ENCODE data around the gene PTPRS. TPM values are rescaled to one million over a fixed set of nuclear protein-coding genes. Genes with fewer than 3 reads are reported as not detected.

Gene PTPRS
- total RNA-seq, 1 donor from 2014 or later, result 125 TPM

DNA sequence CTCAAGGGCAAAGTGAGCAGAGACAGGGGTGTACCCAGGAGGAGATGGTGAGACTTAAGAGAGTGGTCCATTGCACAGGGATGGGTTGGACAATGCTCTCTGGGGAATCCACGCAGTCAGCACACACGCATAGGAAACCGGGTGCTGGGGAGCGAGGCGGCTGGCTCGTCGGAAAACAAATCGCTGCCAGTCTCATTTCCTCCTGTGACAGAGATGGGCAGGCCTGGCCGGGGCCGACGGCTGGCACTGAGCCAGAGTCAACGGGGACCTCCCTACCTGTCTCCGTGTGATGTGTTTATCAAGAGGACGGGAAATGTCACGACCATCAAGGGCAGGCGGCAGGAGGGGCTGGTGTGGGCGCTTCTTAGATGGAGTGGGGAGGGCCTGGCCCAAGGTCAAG is 27.3 kb downstream of the PTPRS start:
- H3K27ac Mint-ChIP-seq (ENCODE audit: unreplicated experiment), result no peak overlapping the region
- peaks cover 11% of the 10 kb centered on the region for H3K79me2 ChIP-seq (ENCODE audit: insufficient read depth, low read length)
- FAIRE-seq, result no peak

DNA sequence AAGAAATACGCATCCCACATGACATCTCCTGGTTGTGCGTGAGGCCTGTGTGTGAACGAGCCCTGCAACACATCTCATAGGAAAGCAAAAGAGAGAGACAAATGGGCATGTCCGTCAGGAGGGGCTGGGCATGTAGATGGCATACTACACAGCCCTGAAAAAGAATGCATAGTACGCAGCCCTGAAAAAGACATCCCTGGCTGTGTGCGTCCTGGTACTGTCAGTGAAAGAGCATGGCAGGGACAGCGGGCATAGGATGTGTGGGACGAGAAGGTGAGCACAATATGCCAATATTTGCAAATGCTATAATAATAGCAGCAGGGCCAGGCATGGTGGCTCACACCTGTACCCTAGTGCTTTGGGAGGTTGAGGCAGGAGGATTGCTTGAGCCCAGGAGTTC is 28.6 kb downstream of the PTPRS start:
- H3K4me2 ChIP-seq (ENCODE audit: low read length), result no peak overlapping the region
- no peak for DNase-seq (ENCODE audit: low read depth)
- no peak overlapping the region for H3K27ac ChIP-seq (ENCODE audit: low read depth, low read length)
- no peak overlapping the region for H3K4me3 ChIP-seq (ENCODE audit: insufficient read depth, low read depth, low read length)
- H3K27me3 Mint-ChIP-seq (ENCODE audit: low read depth, unreplicated experiment), result peaks cover 10% of the 10 kb centered on the region
- H3K79me2 ChIP-seq (ENCODE audit: insufficient read depth, low read length), result peaks cover 11% of the 10 kb centered on the region
- no peaks in the 10 kb centered on the region for H3K9me3 Mint-ChIP-seq (ENCODE audit: unreplicated experiment)
- H2AFZ ChIP-seq (ENCODE audit: low read depth, low read length), result no peak overlapping the region
- no peaks in the 10 kb centered on the region for H3K9me3 ChIP-seq (ENCODE audit: insufficient read depth, low read depth, low read length)
- H4K20me1 ChIP-seq (ENCODE audit: insufficient read depth, low read length), result peaks cover 75% of the 10 kb centered on the region
- H3K27me3 ChIP-seq (ENCODE audit: insufficient read depth, low read length), result no peaks in the 10 kb centered on the region
- peaks cover 11% of the 10 kb centered on the region for H3K4me1 ChIP-seq (ENCODE audit: insufficient read depth, low read length)
- FAIRE-seq, result no peak
- peaks cover 6% of the 10 kb centered on the region for H3K36me3 Mint-ChIP-seq (ENCODE audit: low read depth, unreplicated experiment)
- no peak overlapping the region for H3K27ac Mint-ChIP-seq (ENCODE audit: unreplicated experiment)
- no peaks in the 10 kb centered on the region for H3K36me3 ChIP-seq (ENCODE audit: insufficient read depth, low read length)
- no peak overlapping the region for H3K9ac ChIP-seq (ENCODE audit: low read length)
- H3K4me1 Mint-ChIP-seq (ENCODE audit: low read depth, unreplicated experiment), result peaks cover 3% of the 10 kb centered on the region
- TF ChIP-seq EZH2 (IDR thresholded peaks at IDR 0.05; ENCODE audit: insufficient read depth, low read length), result no peak
- TF ChIP-seq, protein P1, sequence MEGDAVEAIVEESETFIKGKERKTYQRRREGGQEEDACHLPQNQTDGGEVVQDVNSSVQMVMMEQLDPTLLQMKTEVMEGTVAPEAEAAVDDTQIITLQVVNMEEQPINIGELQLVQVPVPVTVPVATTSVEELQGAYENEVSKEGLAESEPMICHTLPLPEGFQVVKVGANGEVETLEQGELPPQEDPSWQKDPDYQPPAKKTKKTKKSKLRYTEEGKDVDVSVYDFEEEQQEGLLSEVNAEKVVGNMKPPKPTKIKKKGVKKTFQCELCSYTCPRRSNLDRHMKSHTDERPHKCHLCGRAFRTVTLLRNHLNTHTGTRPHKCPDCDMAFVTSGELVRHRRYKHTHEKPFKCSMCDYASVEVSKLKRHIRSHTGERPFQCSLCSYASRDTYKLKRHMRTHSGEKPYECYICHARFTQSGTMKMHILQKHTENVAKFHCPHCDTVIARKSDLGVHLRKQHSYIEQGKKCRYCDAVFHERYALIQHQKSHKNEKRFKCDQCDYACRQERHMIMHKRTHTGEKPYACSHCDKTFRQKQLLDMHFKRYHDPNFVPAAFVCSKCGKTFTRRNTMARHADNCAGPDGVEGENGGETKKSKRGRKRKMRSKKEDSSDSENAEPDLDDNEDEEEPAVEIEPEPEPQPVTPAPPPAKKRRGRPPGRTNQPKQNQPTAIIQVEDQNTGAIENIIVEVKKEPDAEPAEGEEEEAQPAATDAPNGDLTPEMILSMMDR (IDR thresholded peaks at IDR 0.05; ENCODE audit: insufficient read depth, low read depth, low read length), result no peak
- no peak overlapping the region for H3K4me3 Mint-ChIP-seq (ENCODE audit: unreplicated experiment)

More for the DNA sequence above, 27.3 kb downstream of the PTPRS start:
- Histone ChIP-seq H3K27ac (ENCODE audit: low read depth, low read length) (no peak overlapping the region), H3K4me1 (ENCODE audit: insufficient read depth, low read length) (peaks cover 5% of the 10 kb centered on the region), H3K4me2 (ENCODE audit: low read length) (no peak overlapping the region), H2AFZ (ENCODE audit: low read depth, low read length) (no peak overlapping the region), H3K27me3 (ENCODE audit: insufficient read depth, low read length) (no peaks in the 10 kb centered on the region), H3K36me3 (ENCODE audit: insufficient read depth, low read length) (no peaks in the 10 kb centered on the region), H4K20me1 (ENCODE audit: insufficient read depth, low read length) (peaks cover 85% of the 10 kb centered on the region), H3K9me3 (ENCODE audit: insufficient read depth, low read depth, low read length) (no peaks in the 10 kb centered on the region), H3K9ac (ENCODE audit: low read length) (no peak overlapping the region), H3K4me3 (ENCODE audit: insufficient read depth, low read depth, low read length) (no peak overlapping the region)
- TF ChIP-seq, protein P1 (IDR thresholded peaks at IDR 0.05; ENCODE audit: insufficient read depth, low read depth, low read length), result no peak
- TF ChIP-seq EZH2 (IDR thresholded peaks at IDR 0.05; ENCODE audit: insufficient read depth, low read length), result no peak
- DNase-seq (ENCODE audit: low read depth), result no peak
- Mint-ChIP-seq H3K4me3 (ENCODE audit: unreplicated experiment) (no peak overlapping the region), H3K36me3 (ENCODE audit: low read depth, unreplicated experiment) (peaks cover 3% of the 10 kb centered on the region), H3K9me3 (ENCODE audit: unreplicated experiment) (no peaks in the 10 kb centered on the region), H3K27me3 (ENCODE audit: low read depth, unreplicated experiment) (peaks cover 10% of the 10 kb centered on the region), H3K4me1 (ENCODE audit: low read depth, unreplicated experiment) (peaks cover 3% of the 10 kb centered on the region)

DNA sequence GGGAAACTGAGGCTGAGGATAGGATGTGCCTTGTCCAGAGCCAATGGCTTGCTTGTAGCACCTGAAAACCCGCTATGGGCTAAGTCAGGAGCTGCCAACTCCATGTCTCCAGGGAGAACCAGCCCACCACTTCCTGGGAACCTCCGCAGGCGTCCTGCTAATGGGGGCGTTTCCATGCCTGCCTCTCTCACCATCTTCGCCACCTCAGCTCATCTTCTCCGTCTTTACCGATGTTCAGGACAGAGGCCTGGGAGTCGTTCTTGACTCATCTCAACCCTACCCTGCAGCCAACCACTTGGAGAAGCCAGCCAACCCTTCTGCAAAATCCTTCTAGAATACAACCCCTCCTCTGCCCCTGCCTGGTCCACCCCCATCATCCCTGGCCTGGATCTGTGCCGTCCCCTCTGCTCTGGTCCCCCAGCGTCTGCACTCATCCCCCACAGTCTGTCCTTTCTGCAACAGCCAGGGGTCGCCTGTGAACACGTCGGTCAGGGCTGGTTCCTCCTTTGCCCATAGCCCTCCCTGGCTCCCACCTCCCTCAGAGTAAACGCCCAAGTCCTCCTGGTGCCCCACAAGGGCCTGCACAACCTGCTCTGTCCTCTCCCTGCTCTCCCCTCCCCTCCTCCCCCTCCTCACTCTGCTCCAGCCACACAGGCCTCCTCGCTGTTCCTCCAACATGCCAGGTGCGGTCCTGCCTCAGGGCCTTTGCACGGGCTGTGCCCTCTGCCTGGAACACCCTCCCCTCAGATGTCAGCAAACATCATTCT is 31.0 kb downstream of the PTPRS start:
- peaks cover 62% of the 10 kb centered on the region for H4K20me1 ChIP-seq (ENCODE audit: insufficient read depth, low read length)
- H2AFZ ChIP-seq (ENCODE audit: low read depth, low read length), result no peak overlapping the region
- peaks cover 11% of the 10 kb centered on the region for H3K4me1 ChIP-seq (ENCODE audit: insufficient read depth, low read length)
- Mint-ChIP-seq H3K9me3 (ENCODE audit: unreplicated experiment) (no peaks in the 10 kb centered on the region), H3K4me1 (ENCODE audit: low read depth, unreplicated experiment) (peaks cover 1% of the 10 kb centered on the region), H3K4me3 (ENCODE audit: unreplicated experiment) (no peak overlapping the region), H3K27me3 (ENCODE audit: low read depth, unreplicated experiment) (peaks cover 10% of the 10 kb centered on the region), H3K36me3 (ENCODE audit: low read depth, unreplicated experiment) (peaks cover 6% of the 10 kb centered on the region), H3K27ac (ENCODE audit: unreplicated experiment) (no peak overlapping the region)
- DNase-seq (ENCODE audit: low read depth) (no peak), FAIRE-seq (no peak)
- H3K4me2 ChIP-seq (ENCODE audit: low read length), result no peak overlapping the region
- H3K79me2 ChIP-seq (ENCODE audit: insufficient read depth, low read length), result peaks cover 11% of the 10 kb centered on the region
- H3K27me3 ChIP-seq (ENCODE audit: insufficient read depth, low read length), result no peaks in the 10 kb centered on the region
- no peaks in the 10 kb centered on the region for H3K9me3 ChIP-seq (ENCODE audit: insufficient read depth, low read depth, low read length)
- TF ChIP-seq, protein P1 (IDR thresholded peaks at IDR 0.05; ENCODE audit: insufficient read depth, low read depth, low read length), result no peak
- no peak for TF ChIP-seq EZH2 (IDR thresholded peaks at IDR 0.05; ENCODE audit: insufficient read depth, low read length)
- no peak overlapping the region for H3K4me3 ChIP-seq (ENCODE audit: insufficient read depth, low read depth, low read length)
- H3K27ac ChIP-seq (ENCODE audit: low read depth, low read length), result no peak overlapping the region
- H3K9ac ChIP-seq (ENCODE audit: low read length), result no peak overlapping the region
- no peaks in the 10 kb centered on the region for H3K36me3 ChIP-seq (ENCODE audit: insufficient read depth, low read length)
